ENCODE data around the gene TBC1D23.
"Not testable (repeated sequence)": the region's sequence is repeated elsewhere in the genome, so short reads cannot be mapped to it uniquely, and the experiment has no call there.

The TBC1D23 gene

DNA sequence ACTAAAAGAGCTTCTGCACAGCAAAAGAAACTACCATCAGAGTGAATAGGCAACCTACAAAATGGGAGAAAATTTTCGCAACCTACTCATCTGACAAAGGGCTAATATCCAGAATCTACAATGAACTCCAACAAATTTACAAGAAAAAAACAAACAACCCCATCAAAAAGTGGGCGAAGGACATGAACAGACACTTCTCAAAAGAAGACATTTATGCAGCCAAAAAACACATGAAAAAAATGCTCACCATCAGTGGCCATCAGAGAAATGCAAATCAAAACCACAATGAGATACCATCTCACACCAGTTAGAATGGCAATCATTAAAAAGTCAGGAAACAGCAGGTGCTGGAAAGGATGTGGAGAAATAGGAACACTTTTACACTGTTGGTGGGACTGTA lies 91.0 kb downstream of the TBC1D23 start:
- DNase-seq (ENCODE audit: low read depth in 2 of 2) = not testable (repeated sequence)

DNA sequence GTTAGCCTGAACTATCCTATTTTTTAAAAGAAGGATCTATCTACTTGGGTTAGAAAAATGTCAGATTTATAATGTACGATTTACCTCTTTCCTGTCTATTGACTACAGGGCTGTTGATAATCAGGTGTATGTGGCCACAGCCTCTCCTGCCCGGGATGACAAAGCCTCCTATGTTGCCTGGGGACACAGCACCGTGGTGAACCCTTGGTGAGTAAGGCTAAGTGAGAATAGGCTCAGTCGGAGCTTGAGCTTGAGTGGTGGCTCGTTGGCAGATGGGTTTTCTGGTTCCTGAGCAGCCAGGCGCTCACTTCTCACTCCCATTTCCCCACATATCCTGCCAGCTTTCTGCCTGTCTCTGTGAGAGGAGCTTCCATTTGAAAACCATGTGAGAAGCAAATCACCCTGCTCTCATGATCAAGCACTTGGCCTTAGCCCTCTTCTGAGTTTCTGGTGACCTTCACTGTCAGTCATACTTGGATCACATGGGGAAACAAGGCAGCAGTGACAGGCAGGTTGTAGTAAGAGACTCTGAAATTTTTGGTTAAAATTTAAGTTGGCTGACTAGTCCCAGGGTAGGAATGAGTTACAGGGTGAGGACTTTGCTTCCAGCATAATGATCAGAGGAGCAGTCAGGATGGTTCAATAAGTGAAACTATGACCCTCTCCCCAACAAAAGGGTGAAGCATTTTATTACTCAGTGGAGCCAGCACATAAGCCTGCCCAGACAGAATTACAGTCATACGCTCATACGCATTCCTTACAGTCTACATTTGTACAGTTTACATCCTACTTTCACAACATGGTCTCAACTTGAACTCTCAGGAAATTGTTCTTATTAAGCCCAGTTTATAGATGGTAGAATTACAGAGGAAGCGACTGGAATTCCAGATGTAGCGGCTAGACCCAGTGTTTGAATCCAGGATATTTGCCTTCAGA lies 91.8 kb downstream of the TBC1D23 start:
- no peak for DNase-seq (ENCODE audit: low read depth in 2 of 2)

DNA sequence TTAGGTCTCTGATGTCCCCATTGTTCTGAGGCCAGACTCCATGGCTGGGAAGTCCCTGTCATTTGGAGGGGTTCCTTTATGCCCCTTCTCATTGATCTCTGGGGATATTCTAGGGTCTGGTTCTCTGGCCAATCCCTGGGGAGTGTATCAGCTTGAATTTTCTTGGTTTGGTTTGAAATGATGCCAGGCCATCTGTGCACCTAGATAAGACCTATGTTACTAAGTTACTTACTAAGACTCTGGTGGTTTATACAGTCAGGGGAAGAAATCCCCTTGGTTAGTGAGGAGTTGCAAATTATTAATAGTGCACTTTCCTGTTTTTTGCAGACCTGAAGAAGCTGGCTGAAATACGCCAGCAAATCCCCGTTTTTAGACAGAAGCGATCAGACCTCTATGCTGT lies 94.1 kb downstream of the TBC1D23 start:
- no peak for DNase-seq (ENCODE audit: low read depth in 2 of 2)

DNA sequence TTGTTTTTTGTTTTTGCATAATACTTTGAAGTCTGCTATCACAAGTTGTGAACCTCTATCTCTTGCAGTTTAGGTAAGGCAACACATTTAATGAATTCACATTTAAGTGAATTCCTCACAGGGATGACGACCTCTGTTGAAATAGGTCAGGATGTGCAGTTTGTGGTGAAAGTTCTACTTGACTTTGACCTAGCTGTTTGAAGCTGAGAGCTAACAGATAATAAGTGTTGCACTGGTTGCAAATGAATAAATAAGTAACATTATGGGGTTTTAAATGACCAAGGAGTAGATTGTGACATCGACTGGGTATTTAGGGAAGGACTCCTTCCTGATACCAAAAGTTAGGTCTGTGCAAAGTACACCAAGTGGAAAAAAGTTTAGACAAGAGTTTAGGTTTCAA lies 97.6 kb downstream of the TBC1D23 start:
- DNase-seq (ENCODE audit: low read depth in 2 of 2) = no peak

DNA sequence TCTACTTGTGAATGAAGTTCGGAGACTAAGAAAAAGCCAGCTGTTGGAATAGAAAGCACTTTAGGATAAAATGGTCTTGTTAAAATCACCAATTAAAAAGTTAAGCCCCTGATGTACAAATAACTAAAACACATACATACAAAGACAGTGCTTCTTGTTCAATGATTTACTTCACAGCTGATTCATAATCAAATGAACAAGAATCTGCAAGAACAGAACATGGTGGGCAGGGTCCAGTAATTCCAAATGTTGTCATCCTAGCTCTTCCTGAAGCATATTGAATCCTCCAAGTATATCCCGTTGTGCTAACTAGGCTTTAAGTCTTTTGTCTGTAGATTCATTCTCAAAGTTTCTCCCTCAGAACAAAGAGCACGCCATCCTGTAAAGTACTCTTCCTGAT lies 98.2 kb downstream of the TBC1D23 start:
- DNase-seq (ENCODE audit: low read depth in 2 of 2) = no peak

DNA sequence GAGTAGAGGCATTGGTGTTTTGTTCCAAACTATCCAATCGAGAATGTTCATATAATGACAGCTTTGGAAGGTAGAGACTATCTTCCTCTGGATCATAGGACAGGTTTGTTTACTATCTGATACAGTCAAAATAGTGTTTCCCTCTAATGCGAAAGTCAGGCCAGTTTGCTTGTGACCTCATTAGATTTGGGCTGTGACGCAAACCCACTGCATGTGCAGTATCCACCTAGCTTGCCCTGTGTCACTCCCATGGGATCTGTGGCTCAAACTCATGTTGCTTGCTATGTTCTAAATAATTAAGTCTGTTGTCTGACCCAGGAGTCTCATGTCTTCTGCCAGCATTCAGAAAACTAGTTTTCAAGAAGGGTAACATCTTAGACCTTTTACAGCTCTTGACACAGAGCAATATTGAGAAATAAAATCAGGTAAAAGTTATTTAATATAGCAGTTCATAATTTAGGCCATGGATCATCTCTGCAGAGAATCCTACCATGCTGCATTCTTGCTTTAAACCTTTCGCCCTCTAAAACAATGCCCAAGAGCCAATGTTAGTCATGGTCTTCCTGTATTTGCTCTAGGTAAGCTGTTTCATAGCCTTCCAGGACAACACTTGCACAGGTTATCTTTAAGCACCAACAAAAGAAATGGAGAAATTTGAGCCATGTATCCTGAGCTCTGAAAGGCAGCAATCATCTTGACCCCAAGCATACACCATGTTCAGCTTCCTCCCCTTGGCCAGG lies 100.1 kb downstream of the TBC1D23 start:
- no peak for DNase-seq (ENCODE audit: low read depth in 2 of 2)

DNA sequence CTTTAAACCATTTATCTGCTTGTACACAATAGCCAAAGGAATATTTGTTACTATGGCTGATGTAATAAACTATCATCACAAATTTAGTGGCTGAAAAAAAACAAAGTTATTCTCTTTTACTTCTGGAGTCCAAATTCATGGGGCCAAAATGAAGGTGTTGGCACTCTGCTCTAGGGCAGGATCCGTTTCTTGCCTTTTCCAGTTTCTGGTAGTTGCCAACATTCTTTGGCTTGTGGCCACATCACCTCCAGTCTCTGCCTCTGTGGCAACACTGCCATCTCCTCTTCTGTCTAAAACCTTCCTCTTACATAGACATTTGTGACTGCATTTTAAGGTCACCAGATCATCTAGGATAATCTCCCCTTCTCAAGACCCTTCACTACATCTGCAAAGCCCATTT lies 101.1 kb downstream of the TBC1D23 start:
- DNase-seq (ENCODE audit: low read depth in 2 of 2) = no peak

DNA sequence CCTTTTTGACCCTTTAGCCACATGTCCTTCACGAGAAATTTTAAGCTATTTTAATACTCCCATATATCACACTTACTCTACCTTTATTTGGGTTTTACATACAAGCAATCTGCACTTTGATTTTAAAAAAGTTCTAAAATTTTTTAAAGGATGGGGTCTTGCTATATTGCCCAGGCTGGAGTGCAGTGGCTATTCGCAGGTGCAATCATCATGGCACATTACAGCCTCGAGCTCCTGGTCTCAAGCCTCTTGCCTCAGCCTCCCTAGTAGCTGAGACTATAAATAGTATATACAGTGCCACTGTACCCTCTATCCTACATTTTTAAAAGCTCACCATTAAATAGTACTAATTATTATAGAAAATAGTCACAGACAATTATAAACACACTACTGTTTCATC lies 103.6 kb downstream of the TBC1D23 start:
- DNase-seq (ENCODE audit: low read depth in 2 of 2) = no peak

DNA sequence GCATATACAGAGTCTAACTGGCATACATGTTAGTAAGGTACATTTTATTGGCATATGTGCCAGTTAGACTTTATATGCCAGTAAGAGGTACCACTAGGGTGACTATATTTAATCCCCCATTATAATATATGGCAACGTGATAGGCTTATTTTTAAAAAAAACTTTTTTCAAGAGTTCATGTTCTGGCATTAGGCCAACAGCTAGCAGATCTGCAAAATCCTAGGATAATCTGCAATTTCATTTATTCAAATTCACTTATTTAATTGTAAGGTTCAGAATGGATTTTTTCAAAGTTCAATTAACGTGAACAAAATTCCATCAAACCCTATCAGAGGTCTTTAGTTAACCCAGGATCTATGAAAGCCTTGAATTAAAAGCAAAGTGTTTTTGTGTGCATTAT lies 105.6 kb downstream of the TBC1D23 start:
- DNase-seq (ENCODE audit: low read depth in 2 of 2) = no peak

DNA sequence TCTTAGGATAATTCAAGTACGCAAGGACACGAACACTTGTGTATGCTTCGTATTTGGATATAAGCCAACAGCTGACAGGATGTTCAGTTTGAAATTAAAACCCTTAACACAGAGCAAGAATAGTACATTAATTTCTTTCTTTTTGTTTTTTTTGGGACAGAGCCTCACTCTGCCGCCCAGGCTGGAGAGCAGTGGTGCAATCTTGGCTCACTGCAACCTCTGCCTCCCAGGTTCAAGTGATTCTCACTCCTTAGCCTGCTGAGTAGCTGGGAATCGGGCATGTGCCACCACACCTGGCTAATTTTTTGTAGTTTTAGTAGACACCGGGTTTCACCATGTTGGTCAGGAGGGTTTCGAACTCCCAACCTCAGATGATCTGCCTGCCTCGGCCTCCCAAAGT lies 107.6 kb downstream of the TBC1D23 start:
- no peak for DNase-seq (ENCODE audit: low read depth in 2 of 2)

DNA sequence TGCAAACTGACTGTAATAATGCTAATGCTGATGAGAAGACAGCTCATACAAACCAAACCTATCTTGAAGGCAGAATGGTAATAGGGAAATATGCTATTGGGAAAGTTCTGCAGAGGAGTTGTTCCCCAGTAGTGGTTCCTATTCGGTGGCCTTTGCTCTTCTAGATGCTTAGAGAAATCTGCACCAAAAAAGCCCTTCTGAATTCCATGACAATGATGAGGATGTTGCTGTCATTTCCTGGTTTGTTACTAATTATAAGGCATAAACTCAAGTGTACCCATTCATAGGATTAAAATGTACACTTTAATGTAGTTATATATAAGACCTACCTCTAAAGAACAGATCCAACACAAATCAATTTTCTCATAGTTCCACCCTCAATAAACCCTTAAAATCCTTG lies 110.0 kb downstream of the TBC1D23 start:
- no peak for DNase-seq (ENCODE audit: low read depth in 2 of 2)

DNA sequence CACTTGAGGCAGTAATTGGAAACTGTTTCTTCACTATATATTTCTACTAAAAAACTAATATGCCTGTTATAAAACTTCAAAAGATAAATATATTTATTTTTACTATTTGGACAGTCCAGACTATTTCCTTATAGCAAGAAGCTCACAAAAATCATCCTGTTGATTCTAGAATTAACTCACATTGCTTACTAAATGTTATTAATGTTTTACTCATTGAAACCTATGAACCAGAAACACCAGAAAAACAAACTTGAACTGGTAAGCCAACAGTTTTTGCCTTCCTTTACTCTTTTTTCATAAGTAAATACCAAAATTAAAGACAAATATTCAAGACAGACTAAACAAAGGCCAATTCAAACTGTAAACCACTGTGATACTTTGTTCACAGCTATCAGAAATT lies 113.7 kb downstream of the TBC1D23 start:
- DNase-seq (ENCODE audit: low read depth in 2 of 2) = no peak

All from stimulated activated CD8-positive, alpha-beta memory T cell treated with anti-CD3 and anti-CD28 coated beads, Interleukin-7, amount 100 ng/mL, for 1 hour (primary cell).